ENCODE measurements around the gene SFRP4. TPM values are rescaled to one million over a fixed set of nuclear protein-coding genes. Genes with fewer than 3 reads are reported as not detected.

SFRP4 gene
- total RNA-seq, 2 experiments from 2014 or later = not detected

GRCh38 chr7:37942934-37943610 lies 26.5 kb upstream of the SFRP4 start:
- no peak overlapping the region for H3K27ac Mint-ChIP-seq
- no peaks in the 10 kb centered on the region for H3K4me1 Mint-ChIP-seq (ENCODE audit: low read depth)
- ATAC-seq (ENCODE audit: poor library complexity) (no peak), DNase-seq (no peak)
- no peaks in the 10 kb centered on the region for H3K27me3 Mint-ChIP-seq
- no peaks in the 10 kb centered on the region for H3K27me3 ChIP-seq (ENCODE audit: control insufficient read depth in 1 of 2, insufficient read depth in 2 of 2, low read length in 2 of 2)
- H3K36me3 Mint-ChIP-seq (ENCODE audit: low read depth) = no peaks in the 10 kb centered on the region
- CTCF ChIA-PET = no interaction called here
- no peaks in the 10 kb centered on the region for H3K9me3 Mint-ChIP-seq
- TF ChIP-seq, protein P1, sequence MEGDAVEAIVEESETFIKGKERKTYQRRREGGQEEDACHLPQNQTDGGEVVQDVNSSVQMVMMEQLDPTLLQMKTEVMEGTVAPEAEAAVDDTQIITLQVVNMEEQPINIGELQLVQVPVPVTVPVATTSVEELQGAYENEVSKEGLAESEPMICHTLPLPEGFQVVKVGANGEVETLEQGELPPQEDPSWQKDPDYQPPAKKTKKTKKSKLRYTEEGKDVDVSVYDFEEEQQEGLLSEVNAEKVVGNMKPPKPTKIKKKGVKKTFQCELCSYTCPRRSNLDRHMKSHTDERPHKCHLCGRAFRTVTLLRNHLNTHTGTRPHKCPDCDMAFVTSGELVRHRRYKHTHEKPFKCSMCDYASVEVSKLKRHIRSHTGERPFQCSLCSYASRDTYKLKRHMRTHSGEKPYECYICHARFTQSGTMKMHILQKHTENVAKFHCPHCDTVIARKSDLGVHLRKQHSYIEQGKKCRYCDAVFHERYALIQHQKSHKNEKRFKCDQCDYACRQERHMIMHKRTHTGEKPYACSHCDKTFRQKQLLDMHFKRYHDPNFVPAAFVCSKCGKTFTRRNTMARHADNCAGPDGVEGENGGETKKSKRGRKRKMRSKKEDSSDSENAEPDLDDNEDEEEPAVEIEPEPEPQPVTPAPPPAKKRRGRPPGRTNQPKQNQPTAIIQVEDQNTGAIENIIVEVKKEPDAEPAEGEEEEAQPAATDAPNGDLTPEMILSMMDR (IDR thresholded peaks at IDR 0.05) = no peak
- H3K9me3 ChIP-seq (ENCODE audit: control insufficient read depth in 1 of 2, insufficient read depth in 1 of 2, low read length in 2 of 2) = peaks cover 3 to 4% of the 10 kb centered on the region in 2 experiments
- H3K27ac ChIP-seq (ENCODE audit: low read depth in 1 of 2, low read length in 2 of 2) = no peak overlapping the region
- POLR2A ChIA-PET = no interaction called here
- H3K4me1 ChIP-seq (ENCODE audit: insufficient read depth, low read length) = no peaks in the 10 kb centered on the region
- intact Hi-C loops (cut with DNase I, micrococcal nuclease) = no loop called here
- no peak overlapping the region for H3K4me3 Mint-ChIP-seq
- no peaks in the 10 kb centered on the region for H3K36me3 ChIP-seq (ENCODE audit: insufficient read depth, low read length)
- H3K4me3 ChIP-seq (ENCODE audit: low read length) = no peak overlapping the region

DNA sequence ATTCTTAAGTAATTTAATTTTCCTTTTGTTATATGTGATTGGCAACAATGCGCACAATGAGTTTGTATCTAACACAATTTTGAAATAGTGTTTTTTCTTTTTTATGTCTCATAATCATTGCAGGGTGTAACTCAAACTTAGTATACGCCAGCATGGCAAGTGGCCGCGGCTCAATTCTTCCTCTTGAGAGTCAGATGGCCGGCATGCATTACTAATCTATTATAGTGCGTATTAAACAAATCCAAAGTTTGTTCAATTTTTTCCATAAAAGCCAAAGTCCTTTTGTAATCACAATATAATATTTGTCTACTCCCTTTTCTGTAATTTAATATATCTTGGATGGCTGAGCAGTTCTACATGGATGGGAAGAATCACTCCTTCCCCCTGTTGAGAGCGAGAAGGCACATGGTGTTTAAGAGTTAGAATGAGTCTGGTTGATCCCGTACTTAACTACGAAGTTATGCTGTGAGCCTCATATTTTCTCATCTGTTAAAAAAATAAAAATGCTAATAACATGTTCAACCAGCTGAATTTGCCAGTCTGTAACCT lies 16.5 kb upstream of the SFRP4 start:
- no peak for DNase-seq

GRCh38 chr7:37932543-37932942 lies 15.9 kb upstream of the SFRP4 start:
- Histone ChIP-seq H3K36me3 (ENCODE audit: insufficient read depth, low read length) (no peaks in the 10 kb centered on the region), H3K9me3 (ENCODE audit: control insufficient read depth in 1 of 2, insufficient read depth in 1 of 2, low read length in 2 of 2) (no peaks in the 10 kb centered on the region), H3K27ac (ENCODE audit: low read depth in 1 of 2, low read length in 2 of 2) (no peak overlapping the region), H3K4me1 (ENCODE audit: insufficient read depth, low read length) (no peaks in the 10 kb centered on the region), H3K27me3 (ENCODE audit: control insufficient read depth in 1 of 2, insufficient read depth in 2 of 2, low read length in 2 of 2) (peaks cover 0 to 4% of the 10 kb centered on the region in 2 experiments), H3K4me3 (ENCODE audit: low read length) (no peak overlapping the region)
- H3K9me3 Mint-ChIP-seq = peaks cover 6% of the 10 kb centered on the region
- no peaks in the 10 kb centered on the region for H3K27me3 Mint-ChIP-seq
- ChIA-PET CTCF (no interaction called here), POLR2A (no interaction called here)
- TF ChIP-seq, protein P1 (IDR thresholded peaks at IDR 0.05) = no peak
- DNase-seq (no peak), ATAC-seq (ENCODE audit: poor library complexity) (no peak)
- no peak overlapping the region for H3K27ac Mint-ChIP-seq
- no peaks in the 10 kb centered on the region for H3K4me1 Mint-ChIP-seq (ENCODE audit: low read depth)
- H3K36me3 Mint-ChIP-seq (ENCODE audit: low read depth) = no peaks in the 10 kb centered on the region
- intact Hi-C loops (cut with DNase I, micrococcal nuclease) = no loop called here
- H3K4me3 Mint-ChIP-seq = no peak overlapping the region

More for the DNA sequence above, 16.5 kb upstream of the SFRP4 start:
- Histone ChIP-seq H3K36me3 (ENCODE audit: insufficient read depth, low read length) (no peaks in the 10 kb centered on the region), H3K9me3 (ENCODE audit: control insufficient read depth in 1 of 2, insufficient read depth in 1 of 2, low read length in 2 of 2) (no peaks in the 10 kb centered on the region), H3K4me3 (ENCODE audit: low read length) (no peak overlapping the region), H3K27me3 (ENCODE audit: control insufficient read depth in 1 of 2, insufficient read depth in 2 of 2, low read length in 2 of 2) (peaks cover 0 to 4% of the 10 kb centered on the region in 2 experiments), H3K4me1 (ENCODE audit: insufficient read depth, low read length) (no peaks in the 10 kb centered on the region), H3K27ac (ENCODE audit: low read depth in 1 of 2, low read length in 2 of 2) (no peak overlapping the region)
- no peak overlapping the region for H3K4me3 Mint-ChIP-seq
- TF ChIP-seq, protein P1 (IDR thresholded peaks at IDR 0.05) = no peak
- H3K9me3 Mint-ChIP-seq = peaks cover 6% of the 10 kb centered on the region
- H3K4me1 Mint-ChIP-seq (ENCODE audit: low read depth) = no peaks in the 10 kb centered on the region
- intact Hi-C loops (cut with DNase I, micrococcal nuclease) = no loop called here
- no peak overlapping the region for H3K27ac Mint-ChIP-seq
- CTCF ChIA-PET = no interaction called here
- POLR2A ChIA-PET = no interaction called here
- no peak for ATAC-seq (ENCODE audit: poor library complexity)
- no peaks in the 10 kb centered on the region for H3K27me3 Mint-ChIP-seq
- H3K36me3 Mint-ChIP-seq (ENCODE audit: low read depth) = no peaks in the 10 kb centered on the region
